Small intestine (tissue), 16 donors: Measurements from ENCODE around the gene FOXD4L5. TPM values are rescaled to one million over a fixed set of nuclear protein-coding genes. Genes with fewer than 3 reads are reported as not detected.
"Not testable (repeated sequence)": the region's sequence is repeated elsewhere in the genome, so short reads cannot be mapped to it uniquely, and the experiment has no call there.

Experiments
- DNase-seq, 2 donors: peaks; one replicate each; pipeline versions ENCODE4 v3.0.0 to v3.0.0-alpha.2; 2013
- FAIRE-seq: peaks from 2 replicates; lab custom pipeline; 2012; peaks lifted over from hg19 to GRCh38; lab: Jason Lieb, UNC
- H3K27ac ChIP-seq, 3 donors: one replicate each; pipeline ENCODE4 v1.5.1; 2013; ENCODE audit warnings: low read length in 2 of 3, mild to moderate bottlenecking in 2 of 3, control low read depth in 1 of 3, inconsistent platforms in 1 of 3, low read depth in 1 of 3, moderate library complexity in 1 of 3
- H3K27me3 ChIP-seq, 3 donors: one replicate each; pipeline ENCODE4 v1.6.1; 2013; ENCODE audit warnings: low read length in 3 of 3, inconsistent platforms in 1 of 3; ENCODE audit not compliant: control insufficient read depth in 3 of 3, insufficient read depth in 3 of 3
- H3K36me3 ChIP-seq, 3 donors: one replicate each; pipeline ENCODE4 v1.6.1; 2013; ENCODE audit warnings: low read length in 3 of 3, inconsistent platforms in 1 of 3, low read depth in 1 of 3, mild to moderate bottlenecking in 1 of 3, moderate library complexity in 1 of 3; ENCODE audit not compliant: control insufficient read depth in 3 of 3, insufficient read depth in 2 of 3
- H3K4me1 ChIP-seq, 3 donors: one replicate each; pipeline ENCODE4 v1.6.1; 2013; ENCODE audit warnings: low read length in 2 of 3, inconsistent platforms in 1 of 3, low read depth in 1 of 3, mild to moderate bottlenecking in 1 of 3, moderate library complexity in 1 of 3; ENCODE audit not compliant: control insufficient read depth in 3 of 3, insufficient read depth in 2 of 3
- H3K4me3 ChIP-seq, 3 donors: one replicate each; pipeline ENCODE4 v1.5.1; 2013; ENCODE audit warnings: low read length in 3 of 3, control low read depth in 1 of 3, inconsistent platforms in 1 of 3, low read depth in 1 of 3, mild to moderate bottlenecking in 1 of 3, moderate library complexity in 1 of 3
- H3K9me3 ChIP-seq, 2 donors: one replicate each; pipeline ENCODE4 v1.6.1; 2013; ENCODE audit warnings: low read depth in 1 of 2, low read length in 1 of 2; ENCODE audit not compliant: control insufficient read depth in 2 of 2, insufficient read depth in 1 of 2
- WGBS, 3 donors: extraction: QIAGEN DNeasy Blood & Tissue Kit; methylation state at CpG; one replicate each; pipeline ENCODE4 v1.1.7; 2013; 5-methylcytosine and 5-hydroxymethylcytosine counted together
- long read RNA-seq, 10 donors: transcript quantifications; one replicate each; lab custom pipeline, GENCODE V29; 2026
- polyA plus RNA-seq, 4 donors: library from polyadenylated mRNA; stranded (reverse) in 3 of 4; unstranded in 1 of 4; fragments of 200-250 nt in 3 of 4; fragments of 120-200 nt in 1 of 4; gene quantifications; one replicate each; pipeline versions ENCODE4 v1.2.1 to v1.2.3, GENCODE V29; 2013
- donor health status: healthy with polysubstance abuse.
- donor health status: control.
- donor health status: control.
- donor health status: Bipolar disorder and iron deficiency.
- donor health status: healthy.

FOXD4L5 gene
- under 1 TPM in 2 of 4 donors, not detected in 2; 0.03 TPM for polyA plus RNA-seq
- long read RNA-seq, donor 1, result 0 reads
- long read RNA-seq, donor 2, result 0 reads
- long read RNA-seq, donor 3, partial matches to known transcripts, result 0 of 1 reads
- long read RNA-seq, donor 3, other reads (novel, unspliced or antisense), result 0 of 1 reads
- long read RNA-seq, donor 4, result 0 reads
- long read RNA-seq, donor 5, result 0 reads
- long read RNA-seq, donor 6, result 0 reads
- long read RNA-seq, donor 7, result 0 reads
- long read RNA-seq, donor 8, result 0 reads
- long read RNA-seq, donor 9, result 0 reads
- long read RNA-seq, donor 10, result 0 reads

DNA sequence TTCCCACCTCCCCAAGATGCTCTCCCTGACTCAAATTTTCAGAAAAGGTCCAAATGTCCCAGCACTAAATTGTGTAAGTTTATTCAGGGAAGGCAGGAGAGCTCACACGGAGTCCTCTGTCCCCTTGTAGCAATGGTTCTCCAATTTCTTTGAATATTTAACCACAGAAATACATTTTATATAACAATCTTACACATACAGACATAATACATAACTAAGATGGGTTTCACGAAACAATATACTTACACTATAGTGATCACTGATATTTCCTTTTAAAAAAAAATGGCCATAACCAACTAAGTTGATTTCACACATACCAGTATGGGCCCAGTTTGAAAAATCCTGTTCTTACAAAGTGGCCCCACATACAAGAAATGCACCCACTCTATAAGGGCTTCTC lies at the start of gene FOXD4L5:
FOXD4L5 (minus strand) TSS at position 101 of the 400 bp plus-strand sequence. CDS start 832 bp downstream, outside the sequence.
- not testable (repeated sequence) for H3K36me3 ChIP-seq, H3K27ac ChIP-seq, H3K4me1 ChIP-seq, DNase-seq, H3K4me3 ChIP-seq, H3K9me3 ChIP-seq, FAIRE-seq, H3K27me3 ChIP-seq
- 79 to 96% (median 91%) methylated on average over 1 of the region's 2 CpGs for WGBS, 3 donors

- not testable (repeated sequence) for H3K9me3 ChIP-seq
- 20 to 27% methylated on average over 5 to 15 of the region's 33 CpGs; no CpG with 5 or more reads in 1 of the 3 donors for WGBS, 3 donors
Observed at GRCh38 chr9:65283943-65284342, 1.1 kb downstream of the FOXD4L5 start.

DNA sequence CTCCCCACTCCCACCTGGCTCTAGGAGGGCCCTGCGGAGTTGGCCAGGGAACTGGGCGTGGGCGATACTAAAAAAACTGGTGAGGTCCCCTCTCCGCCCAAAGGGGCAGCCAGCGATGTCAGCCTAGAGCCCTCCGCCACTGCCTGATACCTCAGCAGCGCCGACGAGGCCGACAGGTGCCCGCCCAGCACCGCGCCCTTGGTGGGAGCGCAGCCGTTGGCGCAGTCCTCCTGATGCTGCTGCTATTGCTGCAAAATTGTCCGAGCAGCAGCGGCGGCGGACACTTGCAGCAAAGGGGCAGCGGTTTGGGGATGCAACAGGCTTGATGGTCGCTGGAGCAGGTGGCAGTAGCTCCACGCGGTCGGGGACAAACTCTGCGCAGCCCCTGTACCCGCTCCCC lies 2.0 kb downstream of the FOXD4L5 start:
- no CpG with 5 or more reads among the region's 27 CpGs for WGBS, 3 donors
- not testable (repeated sequence) for H3K4me1 ChIP-seq, H3K4me3 ChIP-seq, FAIRE-seq, H3K27me3 ChIP-seq, H3K27ac ChIP-seq, H3K36me3 ChIP-seq, H3K9me3 ChIP-seq, DNase-seq

More at GRCh38 chr9:65283943-65284342, 1.1 kb downstream of the FOXD4L5 start:
- DNase-seq, FAIRE-seq, H3K4me1 ChIP-seq, H3K36me3 ChIP-seq, H3K27ac ChIP-seq, H3K27me3 ChIP-seq, H3K4me3 ChIP-seq: not testable (repeated sequence)
